Measurements from ENCODE around the gene FHL3. TPM values are rescaled to one million over a fixed set of nuclear protein-coding genes. Genes with fewer than 3 reads are reported as not detected.
A peak's percentile ranks its signal among the peaks of the same experiment; 100 is the strongest.

Gene FHL3
- total and polyA plus RNA-seq, 2 of the 4 experiments (the other 2 are of a cell fraction): 11.5 to 27.1 TPM

DNA sequence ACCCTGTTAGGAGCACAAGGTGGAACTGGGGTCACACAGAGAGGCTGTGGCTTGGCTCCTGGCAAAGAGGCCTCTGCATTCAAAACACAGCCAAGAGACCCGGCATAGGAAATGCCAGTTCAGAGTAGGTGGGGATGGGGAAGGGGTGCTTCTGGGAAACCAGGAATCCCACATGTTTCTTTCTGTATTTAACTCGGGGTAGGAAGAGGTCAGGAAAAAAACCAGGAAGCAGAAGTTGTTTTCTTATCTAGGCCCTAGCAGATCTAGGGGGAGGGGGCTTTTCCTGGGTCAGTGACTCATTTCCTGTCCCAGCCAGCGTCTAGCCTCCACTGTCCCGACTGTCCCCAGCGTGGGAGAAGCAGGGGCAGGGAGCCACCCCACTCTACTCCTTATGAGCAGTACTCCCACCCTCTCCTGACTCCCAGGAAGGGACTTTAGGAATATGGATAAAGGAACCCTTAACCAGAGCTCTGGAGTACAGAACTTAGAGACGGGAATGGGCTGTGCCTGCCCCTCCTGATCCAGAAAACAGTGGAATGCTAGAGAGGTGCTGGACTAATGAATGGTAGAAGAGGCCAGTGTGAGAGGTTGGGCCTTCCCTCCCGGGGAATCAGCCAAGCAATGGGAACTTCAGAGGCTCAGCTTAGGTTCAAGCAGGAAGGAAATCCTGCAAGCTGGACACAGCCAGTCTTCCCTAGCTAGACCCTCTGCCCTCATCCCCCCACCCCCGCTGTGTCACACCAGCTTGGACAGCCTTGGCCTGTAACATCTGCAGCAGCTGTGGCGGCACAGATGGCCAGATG is 5.7 kb downstream of the FHL3 start (continued):
- TF ChIP-seq MXI1 (IDR thresholded peaks at IDR 0.05; ENCODE audit: borderline replicate concordance, low read depth, low read length) (no peak), RCOR1 (IDR thresholded peaks at IDR 0.05; ENCODE audit: insufficient replicate concordance, low read length) (no peak), NFE2L2 (IDR thresholded peaks at IDR 0.05; ENCODE audit: low read depth, low read length) (no peak)

DNA sequence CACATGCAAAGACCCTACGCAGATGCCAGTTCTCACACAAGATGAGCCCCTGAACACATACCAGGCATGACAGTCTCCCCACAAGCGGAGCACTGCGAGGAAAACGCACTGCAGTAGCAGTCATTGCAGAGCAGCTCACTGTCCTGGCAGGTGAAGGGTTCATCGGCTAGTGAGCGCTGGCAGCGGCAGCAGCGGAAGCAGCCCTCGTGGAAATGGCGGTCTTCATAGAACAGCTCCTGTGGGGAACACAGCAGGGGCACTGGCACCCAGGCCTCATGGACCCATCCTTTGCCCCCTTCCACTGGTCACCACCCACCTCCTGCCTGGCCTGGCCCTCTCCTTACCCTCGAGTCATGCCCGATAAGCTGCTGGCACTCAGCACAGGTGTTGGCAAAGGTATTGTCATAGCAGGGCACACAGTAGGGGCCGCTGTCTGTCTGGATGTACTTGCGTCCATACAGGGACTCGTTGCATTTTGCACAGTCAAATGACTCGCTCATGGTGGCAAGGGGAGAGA is 6.3 kb downstream of the FHL3 start:
- POLR2A ChIA-PET (ENCODE audit: unreplicated experiment): no interaction called here
- H2BK15ac ChIP-seq (ENCODE audit: low read depth, low read length): peak overlapping the region; percentile 99
- in situ Hi-C loops (cut with MboI; ENCODE audit: low sequenced_read_pairs): no loop called here
- H3K18ac ChIP-seq (ENCODE audit: low read depth, low read length): peak overlapping the region; percentile 47
- H3K56ac ChIP-seq (ENCODE audit: extremely low read depth, insufficient read depth, low read length): peak overlapping the region; percentile 93
- H2AK5ac ChIP-seq (ENCODE audit: low read depth, low read length): peak overlapping the region; percentile 99
- H2BK5ac ChIP-seq (ENCODE audit: low read depth, low read length, poor library complexity, severe bottlenecking): peak overlapping the region; percentile 91
- H3K4me3 ChIP-seq (ENCODE audit: insufficient read depth, low read depth, low read length): no peak overlapping the region
- peak overlapping the region; percentile 91 for H3K23ac ChIP-seq (ENCODE audit: low read depth, low read length)
- H4K5ac ChIP-seq (ENCODE audit: low read depth, low read length): peak overlapping the region; percentile 46
- peak overlapping the region; percentile 98 for H3K4ac ChIP-seq (ENCODE audit: low read depth, low read length)
- H3K36me3 ChIP-seq (ENCODE audit: control insufficient read depth, insufficient read depth, low read length): peaks cover 31% of the 10 kb centered on the region
- H2BK120ac ChIP-seq (ENCODE audit: low read depth, low read length): peak overlapping the region; percentile 92
- H2BK20ac ChIP-seq (ENCODE audit: low read depth, low read length): peak overlapping the region; percentile 81
- peak overlapping the region; percentile 40 for H3K4me2 ChIP-seq (ENCODE audit: low read depth, low read length)
- H3K9me3 ChIP-seq (ENCODE audit: control insufficient read depth, insufficient read depth, low read length): no peaks in the 10 kb centered on the region
- TF ChIP-seq FOS (IDR thresholded peaks at IDR 0.05; ENCODE audit: low read depth, low read length): no peak
- no peak for TF ChIP-seq SMC3 (IDR thresholded peaks at IDR 0.05; ENCODE audit: low read depth, low read length)
- TF ChIP-seq BHLHE40 (IDR thresholded peaks at IDR 0.05; ENCODE audit: low read depth, low read length): no peak
- TF ChIP-seq, protein P1, sequence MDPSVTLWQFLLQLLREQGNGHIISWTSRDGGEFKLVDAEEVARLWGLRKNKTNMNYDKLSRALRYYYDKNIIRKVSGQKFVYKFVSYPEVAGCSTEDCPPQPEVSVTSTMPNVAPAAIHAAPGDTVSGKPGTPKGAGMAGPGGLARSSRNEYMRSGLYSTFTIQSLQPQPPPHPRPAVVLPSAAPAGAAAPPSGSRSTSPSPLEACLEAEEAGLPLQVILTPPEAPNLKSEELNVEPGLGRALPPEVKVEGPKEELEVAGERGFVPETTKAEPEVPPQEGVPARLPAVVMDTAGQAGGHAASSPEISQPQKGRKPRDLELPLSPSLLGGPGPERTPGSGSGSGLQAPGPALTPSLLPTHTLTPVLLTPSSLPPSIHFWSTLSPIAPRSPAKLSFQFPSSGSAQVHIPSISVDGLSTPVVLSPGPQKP (IDR thresholded peaks at IDR 0.05; ENCODE audit: borderline replicate concordance, low read depth, low read length): no peak
- H3K27me3 ChIP-seq (ENCODE audit: control insufficient read depth, insufficient read depth, low read length): no peaks in the 10 kb centered on the region
- peaks cover 30 to 80% of the 10 kb centered on the region in 2 experiments; a peak in 3 of 4 replicates for H3K79me1 ChIP-seq (ENCODE audit: low read depth in 1 of 2, low read length in 2 of 2)
- WGBS, 2 experiments (ENCODE audit: extremely low coverage in 2 of 2, insufficient read length in 1 of 2): 76% methylated on average over 12 of the region's 16 CpGs; no CpG with 5 or more reads in 1 of the 2 experiments
- H3K4me1 ChIP-seq (ENCODE audit: control insufficient read depth, insufficient read depth, low read length): peaks cover 43% of the 10 kb centered on the region
- H3K14ac ChIP-seq (replicated peaks; ENCODE audit: low read depth, low read length): peak overlapping the region; percentile 86
- intact Hi-C loops (cut with micrococcal nuclease): no loop called here
- peaks cover 14% of the 10 kb centered on the region; the same call in 1 of the 2 replicates for H4K20me1 ChIP-seq (ENCODE audit: insufficient read depth, low read length)
- CTCF ChIA-PET: interaction anchor here (1.6 to 2.1 kb wide), 2 partner anchors 9 to 10 kb away, joined by 4 to 7 read pairs; no protein-coding TSS in a partner anchor
- H4K8ac ChIP-seq (ENCODE audit: low read depth in 2 of 2, low read length in 2 of 2): peak overlapping the region; percentile 90 to 98
- ATAC-seq (ENCODE audit: low read depth) (no peak), DNase-seq (no peak)
- H2AK9ac ChIP-seq (replicated peaks; ENCODE audit: low read depth, low read length, poor library complexity): peak overlapping the region; percentile 97
- H3K9ac ChIP-seq (ENCODE audit: low read depth, low read length): peak overlapping the region; percentile 56
- BruUV-seq (replicated peaks): no TSS peak
- dilution Hi-C loops (cut with HindIII; ENCODE audit: low sequenced_read_pairs, unreplicated experiment): no loop called here
- peak overlapping the region; percentile 99 for H4K91ac ChIP-seq (ENCODE audit: insufficient read depth, low read depth, low read length)
- peak overlapping the region; percentile 89 for H3K27ac ChIP-seq (ENCODE audit: insufficient read depth, low read length)
- H2AFZ ChIP-seq (replicated peaks; ENCODE audit: low read length, poor library complexity): peak overlapping the region; percentile 59
- H3K9me1 ChIP-seq (ENCODE audit: insufficient read depth, low read length): peaks cover 30% of the 10 kb centered on the region

All from IMR-90 (cell line).